ENCODE data around the gene GABRP. TPM values are rescaled to one million over a fixed set of nuclear protein-coding genes. Genes with fewer than 3 reads are reported as not detected.

GABRP gene
- total and polyA plus RNA-seq, 2 donors (not counting 3 experiments of a cell fraction or from before 2014, with no cell fraction given), result 0.66 to 3.0 TPM

DNA sequence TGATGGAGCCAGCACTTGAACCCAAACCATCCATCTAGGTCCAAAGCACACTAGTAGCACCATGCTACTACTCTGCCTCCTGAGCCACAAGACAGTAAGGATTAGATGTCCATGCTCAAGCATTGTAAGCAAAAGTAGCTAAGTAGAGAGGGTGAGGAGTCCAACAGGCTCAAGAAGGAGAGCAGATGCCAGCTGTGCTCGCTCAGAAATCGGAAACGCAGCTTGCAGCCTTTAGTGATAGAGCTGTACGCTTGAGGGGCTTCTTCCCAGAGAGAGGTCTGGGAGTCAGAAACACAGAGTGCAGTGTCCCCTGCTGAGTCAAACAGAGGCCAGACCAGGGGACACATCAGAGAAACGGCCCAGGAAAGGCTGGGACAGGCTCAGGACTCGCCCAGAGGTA, 32.7 kb upstream of the GABRP start:
- POLR2A ChIA-PET, result no interaction called here
- intact Hi-C loops (cut with micrococcal nuclease), result no loop called here
- H3K4me1 ChIP-seq (ENCODE audit: control insufficient read depth, extremely low read depth, insufficient read depth, low read length), result peaks cover 4% of the 10 kb centered on the region
- H3K9me3 ChIP-seq (replicated peaks; ENCODE audit: control insufficient read depth, insufficient read depth, low read length), result no peaks in the 10 kb centered on the region
- DNase-seq (ENCODE audit: low read depth, low spot score) (no peak), FAIRE-seq (no peak)
- H3K27ac ChIP-seq (ENCODE audit: insufficient read depth, low read depth, low read length), result no peak overlapping the region
- CTCF ChIA-PET, result interaction anchor here (1.9 to 13.5 kb wide), 2 partner anchors 10 to 38 kb away, joined by 6 to 452 read pairs; partner anchors contain the start of gene GABRP
- no peaks in the 10 kb centered on the region for H4K20me1 ChIP-seq (replicated peaks; ENCODE audit: control insufficient read depth, extremely low read depth, insufficient read depth, low read length)
- H3K9me1 ChIP-seq (replicated peaks; ENCODE audit: control insufficient read depth, extremely low read depth, insufficient read depth, low read length), result no peaks in the 10 kb centered on the region
- no peak overlapping the region for H2AFZ ChIP-seq (ENCODE audit: low read depth, low read length)
- TF ChIP-seq POLR2AphosphoS5 (IDR thresholded peaks at IDR 0.05; ENCODE audit: insufficient read depth, low read depth, low read length), result no peak
- TF ChIP-seq MYC (IDR thresholded peaks at IDR 0.05; ENCODE audit: low read depth, low read length), result no peak
- TF ChIP-seq, protein P1, sequence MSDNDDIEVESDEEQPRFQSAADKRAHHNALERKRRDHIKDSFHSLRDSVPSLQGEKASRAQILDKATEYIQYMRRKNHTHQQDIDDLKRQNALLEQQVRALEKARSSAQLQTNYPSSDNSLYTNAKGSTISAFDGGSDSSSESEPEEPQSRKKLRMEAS (IDR thresholded peaks at IDR 0.05; ENCODE audit: insufficient read depth, insufficient read length), result no peak
- no peak for TF ChIP-seq FOS (IDR thresholded peaks at IDR 0.05; ENCODE audit: borderline replicate concordance, insufficient read depth, low read length)
- no peak for TF ChIP-seq JUN (IDR thresholded peaks at IDR 0.05; ENCODE audit: borderline replicate concordance, insufficient read depth, insufficient read length, low read depth)
- no peak for TF ChIP-seq EZH2 (IDR thresholded peaks at IDR 0.05; ENCODE audit: borderline replicate concordance, low read depth, low read length, severe bottlenecking)
- no peak for TF ChIP-seq GATA2 (IDR thresholded peaks at IDR 0.05; ENCODE audit: insufficient read depth, insufficient read length, low read depth, low read length)
- no peak for TF ChIP-seq POLR2A (IDR thresholded peaks at IDR 0.05; ENCODE audit: low read depth, low read length)
- H3K4me3 ChIP-seq (replicated peaks in 1 of 3; ENCODE audit: insufficient read depth in 1 of 3, low read depth in 1 of 3, low read length in 3 of 3), result no peak overlapping the region
- H3K9ac ChIP-seq (replicated peaks; ENCODE audit: extremely low read depth, insufficient read depth, low read length), result no peak overlapping the region
- dilution Hi-C loops (cut with MboI; ENCODE audit: extremely low pct_ligation_motif_present, low sequenced_read_pairs), result no loop called here
- no peak overlapping the region for H3K4me2 ChIP-seq (ENCODE audit: insufficient read depth, low read length)
- no TSS peak for BruUV-seq (replicated peaks)
- peaks cover 5 to 6% of the 10 kb centered on the region in 2 experiments for H3K27me3 ChIP-seq (ENCODE audit: control insufficient read depth in 2 of 2, insufficient read depth in 2 of 2, low read length in 2 of 2)
- no peaks in the 10 kb centered on the region for H3K36me3 ChIP-seq (ENCODE audit: control insufficient read depth in 2 of 2, extremely low read depth in 1 of 2, insufficient read depth in 2 of 2, low read length in 2 of 2)
- no peaks in the 10 kb centered on the region for H3K79me2 ChIP-seq (ENCODE audit: control insufficient read depth, insufficient read depth, low read length)

DNA sequence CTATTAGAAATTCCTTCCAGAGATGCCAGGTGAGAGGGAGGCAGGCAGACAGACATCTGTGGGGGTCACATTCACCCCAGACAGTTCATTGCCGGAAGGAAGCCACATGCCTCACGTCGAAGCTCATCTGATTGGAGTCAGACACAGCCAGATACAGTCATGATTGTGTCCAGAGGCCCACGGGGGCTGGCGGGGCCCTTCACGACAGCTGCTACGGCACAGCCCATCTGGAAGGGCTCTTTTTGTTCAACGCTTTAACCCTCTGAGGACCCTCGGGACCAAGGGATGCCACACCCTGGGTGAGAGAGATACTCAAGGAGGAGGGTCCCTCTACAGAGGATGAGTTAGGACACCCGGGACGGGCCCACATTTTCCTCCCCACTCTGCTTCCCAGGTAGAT, 31.9 kb upstream of the GABRP start:
- no peaks in the 10 kb centered on the region for H3K9me3 ChIP-seq (replicated peaks; ENCODE audit: control insufficient read depth, insufficient read depth, low read length)
- no peaks in the 10 kb centered on the region for H3K79me2 ChIP-seq (ENCODE audit: control insufficient read depth, insufficient read depth, low read length)
- no peak for TF ChIP-seq JUN (IDR thresholded peaks at IDR 0.05; ENCODE audit: borderline replicate concordance, insufficient read depth, insufficient read length, low read depth)
- no peak for TF ChIP-seq EZH2 (IDR thresholded peaks at IDR 0.05; ENCODE audit: borderline replicate concordance, low read depth, low read length, severe bottlenecking)
- no peak for TF ChIP-seq POLR2AphosphoS5 (IDR thresholded peaks at IDR 0.05; ENCODE audit: insufficient read depth, low read depth, low read length)
- TF ChIP-seq, protein P1 (IDR thresholded peaks at IDR 0.05; ENCODE audit: insufficient read depth, insufficient read length), result no peak
- TF ChIP-seq FOS (IDR thresholded peaks at IDR 0.05; ENCODE audit: borderline replicate concordance, insufficient read depth, low read length), result no peak
- TF ChIP-seq POLR2A (IDR thresholded peaks at IDR 0.05; ENCODE audit: low read depth, low read length), result no peak
- TF ChIP-seq GATA2 (IDR thresholded peaks at IDR 0.05; ENCODE audit: insufficient read depth, insufficient read length, low read depth, low read length), result no peak
- no peak for TF ChIP-seq MYC (IDR thresholded peaks at IDR 0.05; ENCODE audit: low read depth, low read length)
- TF ChIP-seq, protein P2, sequence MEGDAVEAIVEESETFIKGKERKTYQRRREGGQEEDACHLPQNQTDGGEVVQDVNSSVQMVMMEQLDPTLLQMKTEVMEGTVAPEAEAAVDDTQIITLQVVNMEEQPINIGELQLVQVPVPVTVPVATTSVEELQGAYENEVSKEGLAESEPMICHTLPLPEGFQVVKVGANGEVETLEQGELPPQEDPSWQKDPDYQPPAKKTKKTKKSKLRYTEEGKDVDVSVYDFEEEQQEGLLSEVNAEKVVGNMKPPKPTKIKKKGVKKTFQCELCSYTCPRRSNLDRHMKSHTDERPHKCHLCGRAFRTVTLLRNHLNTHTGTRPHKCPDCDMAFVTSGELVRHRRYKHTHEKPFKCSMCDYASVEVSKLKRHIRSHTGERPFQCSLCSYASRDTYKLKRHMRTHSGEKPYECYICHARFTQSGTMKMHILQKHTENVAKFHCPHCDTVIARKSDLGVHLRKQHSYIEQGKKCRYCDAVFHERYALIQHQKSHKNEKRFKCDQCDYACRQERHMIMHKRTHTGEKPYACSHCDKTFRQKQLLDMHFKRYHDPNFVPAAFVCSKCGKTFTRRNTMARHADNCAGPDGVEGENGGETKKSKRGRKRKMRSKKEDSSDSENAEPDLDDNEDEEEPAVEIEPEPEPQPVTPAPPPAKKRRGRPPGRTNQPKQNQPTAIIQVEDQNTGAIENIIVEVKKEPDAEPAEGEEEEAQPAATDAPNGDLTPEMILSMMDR (IDR thresholded peaks at IDR 0.05; ENCODE audit: extremely low read depth in 1 of 2, insufficient read depth in 1 of 2, low read depth in 1 of 2, low read length in 2 of 2), result no peak
- H4K20me1 ChIP-seq (replicated peaks; ENCODE audit: control insufficient read depth, extremely low read depth, insufficient read depth, low read length), result no peaks in the 10 kb centered on the region
- no peak overlapping the region for H3K4me2 ChIP-seq (ENCODE audit: insufficient read depth, low read length)
- BruUV-seq (replicated peaks), result no TSS peak
- FAIRE-seq, result no peak
- no peak overlapping the region for H3K27ac ChIP-seq (ENCODE audit: insufficient read depth, low read depth, low read length)
- ChIA-PET POLR2A (interaction anchor here (0.6 kb wide), 1 partner anchor 602 kb away, joined by 3 read pairs; no protein-coding TSS in a partner anchor), CTCF (interaction anchor here (0.9 to 13.5 kb wide), 3 partner anchors 11 to 116 kb away, joined by 3 to 452 read pairs (median 6); partner anchors contain the start of gene GABRP)
- H2AFZ ChIP-seq (ENCODE audit: low read depth, low read length), result no peak overlapping the region
- no peak overlapping the region for H3K4me3 ChIP-seq (replicated peaks in 1 of 3; ENCODE audit: insufficient read depth in 1 of 3, low read depth in 1 of 3, low read length in 3 of 3)
- peaks cover 5 to 6% of the 10 kb centered on the region in 2 experiments for H3K27me3 ChIP-seq (ENCODE audit: control insufficient read depth in 2 of 2, insufficient read depth in 2 of 2, low read length in 2 of 2)
- no peaks in the 10 kb centered on the region for H3K36me3 ChIP-seq (ENCODE audit: control insufficient read depth in 2 of 2, extremely low read depth in 1 of 2, insufficient read depth in 2 of 2, low read length in 2 of 2)
- peaks cover 4% of the 10 kb centered on the region for H3K4me1 ChIP-seq (ENCODE audit: control insufficient read depth, extremely low read depth, insufficient read depth, low read length)
- DNase-seq (ENCODE audit: low read depth, low spot score), result no peak
- H3K9me1 ChIP-seq (replicated peaks; ENCODE audit: control insufficient read depth, extremely low read depth, insufficient read depth, low read length), result no peaks in the 10 kb centered on the region
- intact Hi-C loops (cut with micrococcal nuclease), result no loop called here
- no peak overlapping the region for H3K9ac ChIP-seq (replicated peaks; ENCODE audit: extremely low read depth, insufficient read depth, low read length)
- dilution Hi-C loops (cut with MboI; ENCODE audit: extremely low pct_ligation_motif_present, low sequenced_read_pairs), result no loop called here

Data from endothelial cell of umbilical vein (primary cell).